Endodermal cell (in vitro differentiated cells): Measurements from ENCODE around the gene ANO1. TPM values are rescaled to one million over a fixed set of nuclear protein-coding genes. Genes with fewer than 3 reads are reported as not detected.

Experiments used
- DNase-seq: peaks from one replicate; pipeline ENCODE4 v3.0.0-alpha.2; 2017
- H3K27ac ChIP-seq: 2 replicates; pipeline ENCODE4 v1.5.1; 2013; ENCODE audit warnings: mild to moderate bottlenecking, low read depth, low read length, moderate library complexity
- H3K27me3 ChIP-seq: 2 replicates; pipeline ENCODE4 v1.6.1; 2013; ENCODE audit warnings: mild to moderate bottlenecking, low read length, moderate library complexity; ENCODE audit not compliant: insufficient read depth, control insufficient read depth, poor library complexity, severe bottlenecking
- H3K36me3 ChIP-seq: 2 replicates; pipeline ENCODE4 v1.7.0; 2013; ENCODE audit warnings: mild to moderate bottlenecking, low read length, moderate library complexity; ENCODE audit not compliant: control insufficient read depth, insufficient read depth
- H3K4me1 ChIP-seq: one replicate; pipeline ENCODE4 v1.7.0; 2013; ENCODE audit warnings: low read length; ENCODE audit not compliant: control insufficient read depth, insufficient read depth
- H3K4me3 ChIP-seq: 2 replicates; pipeline ENCODE4 v1.5.1; 2013; ENCODE audit warnings: mild to moderate bottlenecking, low read length, moderate library complexity
- H3K9ac ChIP-seq: 2 replicates; pipeline ENCODE4 v1.6.1; 2013; ENCODE audit warnings: mild to moderate bottlenecking, low read length, moderate library complexity; ENCODE audit not compliant: poor library complexity, severe bottlenecking; ENCODE audit errors: extremely low read depth
- H3K9me3 ChIP-seq: 2 replicates; pipeline ENCODE4 v1.6.1; 2013; ENCODE audit warnings: mild to moderate bottlenecking, low read length, moderate library complexity; ENCODE audit not compliant: control insufficient read depth
- H3K27ac Mint-ChIP-seq: 2 replicates; pipeline ENCODE4 v1.8.0; 2020; ENCODE audit warnings: mixed read lengths
- H3K27me3 Mint-ChIP-seq: 2 replicates; pipeline ENCODE4 v1.8.0; 2021; ENCODE audit warnings: mild to moderate bottlenecking, mixed read lengths; ENCODE audit not compliant: insufficient read depth
- H3K36me3 Mint-ChIP-seq: 2 replicates; pipeline ENCODE4 v1.8.0; 2020; ENCODE audit warnings: low read depth, mixed read lengths
- H3K4me1 Mint-ChIP-seq: 2 replicates; pipeline ENCODE4 v1.8.0; 2020; ENCODE audit warnings: mixed read lengths
- H3K4me3 Mint-ChIP-seq: 2 replicates; pipeline ENCODE4 v1.8.0; 2020; ENCODE audit warnings: mild to moderate bottlenecking, moderate library complexity, mixed read lengths
- H3K9me3 Mint-ChIP-seq: 2 replicates; pipeline ENCODE4 v1.8.0; 2020; ENCODE audit warnings: mild to moderate bottlenecking, mixed read lengths
- WGBS, 2 experiments: methylation state at CpG; one replicate each; pipeline versions ENCODE4 v1.1.5 to v1.1.7; 2013; ENCODE audit warnings: missing lambda C conversion rate in 2 of 2, mixed read lengths in 1 of 2; ENCODE audit not compliant: insufficient coverage in 1 of 2, insufficient read length in 1 of 2; 5-methylcytosine and 5-hydroxymethylcytosine counted together
- total RNA-seq, 2 donors: library from RNA; stranded (reverse); fragmentation: NEBNext Ultra II Directional in 1 of 2; extraction: Animal tissue kit (Norgen Biotek cat#: 25700) in 1 of 2; gene quantifications; 2 replicates in 1 of 2; 3 replicates in 1 of 2; pipeline ENCODE4 v1.2.1, GENCODE V29; 2021
- TF ChIP-seq, protein P1 (sequence below): fragments of 200-600 bp; sonication (generic); conservative IDR thresholded peaks from 2 replicates; pipeline ENCODE4 v1.5.0; 2021; ENCODE audit warnings: antibody characterized with exemption, mild to moderate bottlenecking

Gene ANO1
- total RNA-seq, 2 donors from 2014 or later: 3.0 to 7.7 TPM

GRCh38 chr11:70099578-70100279 lies 21.6 kb downstream of the ANO1 start:
- Histone ChIP-seq H3K27ac (no peak overlapping the region), H3K4me3 (no peak overlapping the region), H3K27me3 (no peaks in the 10 kb centered on the region), H3K9me3 (no peaks in the 10 kb centered on the region), H3K36me3 (no peaks in the 10 kb centered on the region), H3K4me1 (no peaks in the 10 kb centered on the region), H3K9ac (no peak overlapping the region)
- no peak overlapping the region for H3K27ac Mint-ChIP-seq
- 92 to 94% methylated on average over 10 to 16 of the region's 16 CpGs for WGBS, 2 experiments
- peaks cover 7% of the 10 kb centered on the region for H3K4me1 Mint-ChIP-seq
- H3K9me3 Mint-ChIP-seq: no peaks in the 10 kb centered on the region
- TF ChIP-seq, protein P1, sequence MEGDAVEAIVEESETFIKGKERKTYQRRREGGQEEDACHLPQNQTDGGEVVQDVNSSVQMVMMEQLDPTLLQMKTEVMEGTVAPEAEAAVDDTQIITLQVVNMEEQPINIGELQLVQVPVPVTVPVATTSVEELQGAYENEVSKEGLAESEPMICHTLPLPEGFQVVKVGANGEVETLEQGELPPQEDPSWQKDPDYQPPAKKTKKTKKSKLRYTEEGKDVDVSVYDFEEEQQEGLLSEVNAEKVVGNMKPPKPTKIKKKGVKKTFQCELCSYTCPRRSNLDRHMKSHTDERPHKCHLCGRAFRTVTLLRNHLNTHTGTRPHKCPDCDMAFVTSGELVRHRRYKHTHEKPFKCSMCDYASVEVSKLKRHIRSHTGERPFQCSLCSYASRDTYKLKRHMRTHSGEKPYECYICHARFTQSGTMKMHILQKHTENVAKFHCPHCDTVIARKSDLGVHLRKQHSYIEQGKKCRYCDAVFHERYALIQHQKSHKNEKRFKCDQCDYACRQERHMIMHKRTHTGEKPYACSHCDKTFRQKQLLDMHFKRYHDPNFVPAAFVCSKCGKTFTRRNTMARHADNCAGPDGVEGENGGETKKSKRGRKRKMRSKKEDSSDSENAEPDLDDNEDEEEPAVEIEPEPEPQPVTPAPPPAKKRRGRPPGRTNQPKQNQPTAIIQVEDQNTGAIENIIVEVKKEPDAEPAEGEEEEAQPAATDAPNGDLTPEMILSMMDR: no peak
- H3K27me3 Mint-ChIP-seq: peaks cover 2% of the 10 kb centered on the region
- DNase-seq: no peak
- no peak overlapping the region for H3K4me3 Mint-ChIP-seq
- H3K36me3 Mint-ChIP-seq: no peaks in the 10 kb centered on the region

GRCh38 chr11:70100280-70100603 lies 22.1 kb downstream of the ANO1 start:
- Histone ChIP-seq H3K36me3 (no peaks in the 10 kb centered on the region), H3K4me1 (no peaks in the 10 kb centered on the region), H3K9me3 (no peaks in the 10 kb centered on the region), H3K27ac (no peak overlapping the region), H3K9ac (no peak overlapping the region), H3K27me3 (no peaks in the 10 kb centered on the region), H3K4me3 (no peak overlapping the region)
- Mint-ChIP-seq H3K9me3 (no peaks in the 10 kb centered on the region), H3K27me3 (peaks cover 2% of the 10 kb centered on the region), H3K27ac (no peak overlapping the region), H3K4me1 (peaks cover 7% of the 10 kb centered on the region), H3K4me3 (no peak overlapping the region), H3K36me3 (no peaks in the 10 kb centered on the region)
- TF ChIP-seq, protein P1: no peak
- DNase-seq: no peak
- WGBS, 2 experiments: 92 to 98% methylated on average over 7 to 8 of the region's 8 CpGs

- Histone ChIP-seq H3K27ac (no peak overlapping the region), H3K4me3 (no peak overlapping the region), H3K9ac (no peak overlapping the region), H3K4me1 (no peaks in the 10 kb centered on the region), H3K9me3 (no peaks in the 10 kb centered on the region), H3K27me3 (no peaks in the 10 kb centered on the region), H3K36me3 (no peaks in the 10 kb centered on the region)
- Mint-ChIP-seq H3K9me3 (no peaks in the 10 kb centered on the region), H3K27ac (no peak overlapping the region), H3K4me3 (no peak overlapping the region), H3K27me3 (peaks cover 1% of the 10 kb centered on the region), H3K36me3 (no peaks in the 10 kb centered on the region), H3K4me1 (peaks cover 9% of the 10 kb centered on the region)
- WGBS, 2 experiments: 90 to 97% methylated on average over 6 to 15 of the region's 15 CpGs
- no peak for DNase-seq
- TF ChIP-seq, protein P1: no peak
Measured at GRCh38 chr11:70100791-70101190, 22.7 kb downstream of the ANO1 start.
